HFFc6 (cell line): Measurements from ENCODE around the gene ACOXL. TPM values are rescaled to one million over a fixed set of nuclear protein-coding genes. Genes with fewer than 3 reads are reported as not detected.

Experiments
- DNase-seq: peaks from one replicate; pipeline ENCODE4 v3.0.0-alpha.2; 2018
- H3K27ac Mint-ChIP-seq: 2 replicates; pipeline ENCODE4 v1.8.0; 2020; ENCODE audit warnings: mild to moderate bottlenecking, mixed read lengths
- H3K27me3 Mint-ChIP-seq: 2 replicates; pipeline ENCODE4 v1.8.0; 2021; ENCODE audit warnings: mild to moderate bottlenecking, moderate library complexity, mixed read lengths; ENCODE audit not compliant: insufficient read depth
- H3K36me3 Mint-ChIP-seq: 2 replicates; pipeline ENCODE4 v1.8.0; 2021; ENCODE audit warnings: low read depth, mixed read lengths
- H3K4me1 Mint-ChIP-seq: 2 replicates; pipeline ENCODE4 v1.8.0; 2020; ENCODE audit warnings: low read depth, mixed read lengths
- H3K4me3 Mint-ChIP-seq: 2 replicates; pipeline ENCODE4 v1.8.0; 2020; ENCODE audit warnings: mild to moderate bottlenecking, moderate library complexity, mixed read lengths
- H3K9me3 Mint-ChIP-seq: 2 replicates; pipeline ENCODE4 v1.8.0; 2020; ENCODE audit warnings: mild to moderate bottlenecking, mixed read lengths
- CTCF ChIP-seq: fragments of 200-600 bp; sonication (generic); IDR thresholded peaks from 2 replicates; pipeline ENCODE4 v1.5.0; 2021; ENCODE audit warnings: antibody characterized with exemption, mild to moderate bottlenecking
- total RNA-seq, 6 experiments: library from RNA; stranded (reverse); fragmentation: NEBNext Ultra II Directional; extraction: Animal tissue kit (Norgen Biotek cat#: 25700); gene quantifications; 2 replicates in 1 of 6; 3 replicates in 5 of 6; pipeline ENCODE4 v1.2.3, GENCODE V29; 2021

Gene ACOXL
- total RNA-seq, 6 experiments from 2014 or later = not detected

DNA sequence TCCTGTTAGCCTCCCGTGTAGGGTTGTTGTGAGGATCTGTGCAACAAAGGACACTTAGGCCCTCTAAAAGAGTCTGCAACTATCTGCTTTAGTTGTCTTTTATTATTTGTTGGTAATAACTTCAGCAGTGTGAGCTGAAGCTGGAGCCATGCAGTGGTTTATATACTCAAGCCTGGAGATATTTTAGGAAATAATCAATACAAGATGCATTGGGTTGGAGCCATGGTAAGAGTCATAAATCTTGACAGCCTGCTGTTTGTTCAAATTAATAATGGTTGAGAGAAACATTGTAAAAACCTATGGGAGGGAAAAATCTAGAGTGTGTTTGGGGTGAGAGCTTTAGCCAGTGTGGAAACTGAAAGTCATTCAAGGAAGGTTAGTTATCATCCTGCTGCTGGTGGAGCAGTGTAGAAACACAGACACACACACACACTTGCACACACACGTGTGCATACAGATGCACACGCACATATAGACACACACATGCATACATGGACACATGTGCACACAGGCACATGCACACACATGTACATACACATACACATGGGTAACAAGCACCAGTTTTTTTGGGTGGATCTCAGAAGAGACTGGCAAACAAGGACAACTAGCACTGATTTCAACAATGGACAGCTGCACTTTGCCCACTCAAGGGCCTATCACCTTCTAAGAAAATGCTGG is 51.0 kb downstream of the ACOXL start:
- TF ChIP-seq CTCF = no peak
- Mint-ChIP-seq H3K4me3 (no peak overlapping the region), H3K27ac (no peak overlapping the region), H3K9me3 (no peaks in the 10 kb centered on the region), H3K4me1 (no peaks in the 10 kb centered on the region), H3K27me3 (peaks cover 25% of the 10 kb centered on the region), H3K36me3 (no peaks in the 10 kb centered on the region)
- no peak for DNase-seq

- Mint-ChIP-seq H3K27ac (no peak overlapping the region), H3K4me3 (no peak overlapping the region), H3K36me3 (no peaks in the 10 kb centered on the region), H3K9me3 (no peaks in the 10 kb centered on the region), H3K27me3 (peaks cover 23% of the 10 kb centered on the region), H3K4me1 (no peaks in the 10 kb centered on the region)
- DNase-seq = no peak
- no peak for TF ChIP-seq CTCF
Observed at GRCh38 chr2:110784047-110784631, 51.8 kb downstream of the ACOXL start.

DNA sequence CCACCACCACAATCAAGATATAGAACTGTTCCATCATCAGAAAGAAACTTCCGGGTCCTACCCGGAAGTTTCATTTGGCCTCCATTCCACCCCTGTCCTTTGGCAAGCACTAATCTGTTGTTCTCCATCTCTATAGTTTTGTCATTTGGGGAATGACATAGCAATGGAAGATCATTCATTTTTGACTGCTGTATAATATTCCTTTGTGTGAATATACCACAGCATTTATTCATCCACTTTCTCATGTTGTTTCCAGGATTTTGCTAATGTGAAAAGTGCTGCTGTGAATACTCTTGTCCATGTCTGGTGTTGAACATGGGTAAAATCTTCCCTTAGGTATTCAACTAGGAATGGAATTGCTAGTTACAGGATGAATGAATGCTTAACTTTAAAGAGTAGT is 53.1 kb downstream of the ACOXL start:
- Mint-ChIP-seq H3K9me3 (no peaks in the 10 kb centered on the region), H3K27me3 (peaks cover 28% of the 10 kb centered on the region), H3K36me3 (no peaks in the 10 kb centered on the region), H3K4me1 (no peaks in the 10 kb centered on the region), H3K4me3 (no peak overlapping the region), H3K27ac (no peak overlapping the region)
- DNase-seq = no peak
- TF ChIP-seq CTCF = no peak

DNA sequence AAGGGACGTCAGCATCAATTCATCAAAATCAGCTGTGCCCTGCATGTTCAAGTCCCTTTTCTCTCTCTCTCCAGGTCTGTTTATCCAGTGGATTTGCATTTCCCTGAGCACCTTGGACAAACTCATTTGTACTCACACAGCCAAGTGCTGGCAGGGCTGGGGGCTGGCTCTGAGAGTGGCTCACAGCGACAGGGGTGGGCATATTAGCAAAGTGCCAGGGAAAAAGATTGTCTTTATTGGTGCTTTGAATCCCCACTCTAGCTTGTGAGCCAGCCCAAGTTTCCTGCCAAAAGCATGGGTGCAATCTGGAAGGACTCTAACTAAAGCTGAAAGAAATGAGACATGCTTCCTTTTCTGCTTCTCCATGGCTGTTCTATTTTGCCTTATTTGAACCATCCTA is 56.6 kb downstream of the ACOXL start:
- H3K27ac Mint-ChIP-seq = no peak overlapping the region
- DNase-seq = no peak
- H3K36me3 Mint-ChIP-seq = no peaks in the 10 kb centered on the region
- TF ChIP-seq CTCF = no peak
- no peaks in the 10 kb centered on the region for H3K9me3 Mint-ChIP-seq
- H3K4me3 Mint-ChIP-seq = no peak overlapping the region
- H3K27me3 Mint-ChIP-seq = peaks cover 34% of the 10 kb centered on the region
- H3K4me1 Mint-ChIP-seq = no peaks in the 10 kb centered on the region

GRCh38 chr2:110789706-110790105 is 57.3 kb downstream of the ACOXL start:
- H3K36me3 Mint-ChIP-seq = no peaks in the 10 kb centered on the region
- H3K27ac Mint-ChIP-seq = no peak overlapping the region
- no peak for DNase-seq
- H3K9me3 Mint-ChIP-seq = no peaks in the 10 kb centered on the region
- no peak overlapping the region for H3K4me3 Mint-ChIP-seq
- peaks cover 38% of the 10 kb centered on the region for H3K27me3 Mint-ChIP-seq
- no peak for TF ChIP-seq CTCF
- H3K4me1 Mint-ChIP-seq = no peaks in the 10 kb centered on the region
